Activated CD4-positive, alpha-beta T cell treated with anti-CD3 and anti-CD28 coated beads for 36 hours (primary cell): ENCODE results near the gene LMBR1. TPM values are rescaled to one million over a fixed set of nuclear protein-coding genes. Genes with fewer than 3 reads are reported as not detected.

Experiments used
- ATAC-seq: fragments of 200-7000 bp; cut with Tn5 transposase; one replicate; pipeline ENCODE4 v1.10.0; 2021; ENCODE audit warnings: mild to moderate bottlenecking, moderate library complexity
- CTCF ChIA-PET: fragments of 350-600 bp; sonication (Branson Sonifier 250); formaldehyde crosslinking; loops from one replicate; lab custom pipeline; 2021; ENCODE audit warnings: antibody characterized with exemption; lab: Charles Lee
- POLR2A ChIA-PET: fragments of 350-600 bp; sonication (Branson Sonifier 250); formaldehyde crosslinking; loops from one replicate; lab custom pipeline; 2021; ENCODE audit warnings: antibody characterized with exemption, inconsistent platforms; lab: Charles Lee
- DNase-seq: peaks from one replicate; pipeline ENCODE4 v3.0.0-alpha.2; 2020
- H3K27ac Mint-ChIP-seq: one replicate; pipeline ENCODE4 v1.8.0; 2021; ENCODE audit warnings: mixed read lengths
- H3K27me3 Mint-ChIP-seq: one replicate; pipeline ENCODE4 v1.8.0; 2021; ENCODE audit warnings: mixed read lengths
- H3K36me3 Mint-ChIP-seq: one replicate; pipeline ENCODE4 v1.8.0; 2021; ENCODE audit warnings: low read depth, mixed read lengths
- H3K4me1 Mint-ChIP-seq: one replicate; pipeline ENCODE4 v1.8.0; 2021; ENCODE audit warnings: mixed read lengths
- H3K4me3 Mint-ChIP-seq: one replicate; pipeline ENCODE4 v1.8.0; 2021; ENCODE audit warnings: mild to moderate bottlenecking, moderate library complexity, mixed read lengths
- H3K9me3 Mint-ChIP-seq: one replicate; pipeline ENCODE4 v1.8.0; 2021; ENCODE audit warnings: low read depth, mixed read lengths
- intact Hi-C, 2 experiments: fragments of 100-400 bp; cut with DNase I in 1 of 2; cut with micrococcal nuclease in 1 of 2; formaldehyde crosslinking; loops; one replicate each; pipeline versions ENCODE4 v1.14.2 to v1.15.1; 2022 to 2024; cut with DNase I, micrococcal nuclease
- total RNA-seq, 2 experiments: library from RNA; stranded (reverse); gene quantifications; one replicate each; pipeline ENCODE4 v1.2.3, GENCODE V29; 2021

The LMBR1 gene
- total RNA-seq, 2 experiments from 2014 or later: 31.0 to 39.0 TPM

- DNase-seq (no peak), ATAC-seq (no peak)
- ChIA-PET POLR2A (no interaction called here), CTCF (interaction anchor here (1.0 kb wide), 1 partner anchor 39 kb away, joined by 4 read pairs; no protein-coding TSS in a partner anchor)
- no peaks in the 10 kb centered on the region for H3K27me3 Mint-ChIP-seq
- H3K36me3 Mint-ChIP-seq: peaks cover 4% of the 10 kb centered on the region
- intact Hi-C loops: no loop called here
- H3K4me1 Mint-ChIP-seq: no peaks in the 10 kb centered on the region
- H3K27ac Mint-ChIP-seq: no peak overlapping the region
- no peak overlapping the region for H3K4me3 Mint-ChIP-seq
- H3K9me3 Mint-ChIP-seq: no peaks in the 10 kb centered on the region
Measured at GRCh38 chr7:156790264-156790663, 102.7 kb downstream of the LMBR1 start.

- ChIA-PET POLR2A (no interaction called here), CTCF (interaction anchor here (1.4 kb wide), 1 partner anchor 8 kb away, joined by 4 read pairs; no protein-coding TSS in a partner anchor)
- Mint-ChIP-seq H3K4me1 (peaks cover 7% of the 10 kb centered on the region), H3K4me3 (no peak overlapping the region), H3K36me3 (peaks cover 16% of the 10 kb centered on the region), H3K9me3 (no peaks in the 10 kb centered on the region), H3K27me3 (no peaks in the 10 kb centered on the region), H3K27ac (no peak overlapping the region)
- intact Hi-C loops: no loop called here
- ATAC-seq (no peak), DNase-seq (no peak)
Measured at GRCh38 chr7:156785998-156786543, 106.9 kb downstream of the LMBR1 start.

GRCh38 chr7:156783864-156784263 lies 109.1 kb downstream of the LMBR1 start:
- DNase-seq (no peak), ATAC-seq (no peak)
- Mint-ChIP-seq H3K36me3 (peaks cover 16% of the 10 kb centered on the region), H3K9me3 (no peaks in the 10 kb centered on the region), H3K27me3 (no peaks in the 10 kb centered on the region), H3K4me3 (no peak overlapping the region), H3K4me1 (peaks cover 19% of the 10 kb centered on the region), H3K27ac (no peak overlapping the region)
- POLR2A ChIA-PET: no interaction called here
- intact Hi-C loops: no loop called here
- CTCF ChIA-PET: no interaction called here

DNA sequence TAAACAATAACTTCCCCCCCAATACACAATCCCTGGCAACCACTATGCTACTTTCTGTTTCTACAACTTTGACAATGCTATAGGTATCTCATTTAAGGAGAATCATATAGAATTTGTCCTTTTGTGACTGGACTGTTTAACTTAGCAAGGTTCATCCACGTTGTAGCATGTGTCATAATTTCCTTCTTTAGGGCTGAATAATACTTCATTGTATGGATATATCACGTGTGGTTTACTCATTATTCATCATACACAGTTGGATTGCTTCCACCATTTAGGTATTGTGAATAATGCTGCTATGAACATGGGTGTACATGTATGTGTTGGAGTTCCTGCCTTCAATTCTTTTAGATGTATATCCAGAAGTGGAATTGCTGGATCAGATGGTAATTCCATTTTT lies 111.0 kb downstream of the LMBR1 start:
- ChIA-PET CTCF (interaction anchor here (1.6 kb wide), 1 partner anchor 31 kb away, joined by 5 read pairs; no protein-coding TSS in a partner anchor), POLR2A (interaction anchor here (0.6 kb wide), 1 partner anchor 31 kb away, joined by 3 read pairs; no protein-coding TSS in a partner anchor)
- intact Hi-C loops: no loop called here
- Mint-ChIP-seq H3K4me3 (no peak overlapping the region), H3K27ac (peak overlapping the region; percentile 16), H3K36me3 (peaks cover 20% of the 10 kb centered on the region), H3K9me3 (peaks cover 3% of the 10 kb centered on the region), H3K27me3 (no peaks in the 10 kb centered on the region), H3K4me1 (peaks cover 37% of the 10 kb centered on the region)
- no peak for ATAC-seq
- DNase-seq: no peak

- POLR2A ChIA-PET: no interaction called here
- ATAC-seq (peak; percentile 34), DNase-seq (peak; percentile 67)
- Mint-ChIP-seq H3K4me3 (no peak overlapping the region), H3K9me3 (peaks cover 3% of the 10 kb centered on the region), H3K36me3 (peaks cover 28% of the 10 kb centered on the region), H3K4me1 (peaks cover 47% of the 10 kb centered on the region), H3K27me3 (no peaks in the 10 kb centered on the region), H3K27ac (peak overlapping the region; percentile 63)
- intact Hi-C loops: no loop called here
- CTCF ChIA-PET: interaction anchor here (1.0 to 1.8 kb wide), 4 partner anchors 11 to 61 kb away, joined by 3 to 5 read pairs (median 4); no protein-coding TSS in a partner anchor
Measured at GRCh38 chr7:156780724-156781455, 112.1 kb downstream of the LMBR1 start.

DNA sequence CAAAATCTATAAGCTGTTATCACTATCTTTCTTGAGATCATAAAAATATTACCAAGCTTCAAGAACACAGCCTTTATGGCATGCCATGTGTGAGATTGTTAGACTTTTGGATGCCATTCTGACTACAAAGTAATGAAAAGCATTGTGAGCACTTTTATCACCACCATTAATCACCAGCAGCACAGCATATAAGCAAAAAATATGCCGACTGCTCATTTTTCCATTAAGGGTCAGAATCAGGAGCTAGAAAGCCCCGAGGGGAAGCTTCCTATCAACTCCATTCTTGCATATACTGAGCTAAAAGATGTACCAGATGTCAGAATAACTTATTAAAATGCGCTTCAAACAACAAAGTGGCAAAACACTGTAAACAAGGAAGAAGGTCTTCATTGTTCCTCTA lies 114.3 kb downstream of the LMBR1 start:
- intact Hi-C loops: loop anchor here in 1 of 2 experiments (10.0 kb wide), 1 partner anchor 1134 kb away; the partner anchor contains the start of gene RBM33
- Mint-ChIP-seq H3K27ac (peak overlapping the region; percentile 27), H3K9me3 (peaks cover 3% of the 10 kb centered on the region), H3K27me3 (no peaks in the 10 kb centered on the region), H3K4me3 (no peak overlapping the region), H3K36me3 (peaks cover 29% of the 10 kb centered on the region), H3K4me1 (peaks cover 53% of the 10 kb centered on the region)
- ChIA-PET POLR2A (interaction anchor here (0.5 kb wide), 1 partner anchor 304 kb away, joined by 8 read pairs; no protein-coding TSS in a partner anchor), CTCF (interaction anchor here (0.6 to 2.4 kb wide), 11 partner anchors 8 to 166 kb away, joined by 3 to 6 read pairs (median 3); no protein-coding TSS in a partner anchor)
- DNase-seq (no peak), ATAC-seq (no peak)

DNA sequence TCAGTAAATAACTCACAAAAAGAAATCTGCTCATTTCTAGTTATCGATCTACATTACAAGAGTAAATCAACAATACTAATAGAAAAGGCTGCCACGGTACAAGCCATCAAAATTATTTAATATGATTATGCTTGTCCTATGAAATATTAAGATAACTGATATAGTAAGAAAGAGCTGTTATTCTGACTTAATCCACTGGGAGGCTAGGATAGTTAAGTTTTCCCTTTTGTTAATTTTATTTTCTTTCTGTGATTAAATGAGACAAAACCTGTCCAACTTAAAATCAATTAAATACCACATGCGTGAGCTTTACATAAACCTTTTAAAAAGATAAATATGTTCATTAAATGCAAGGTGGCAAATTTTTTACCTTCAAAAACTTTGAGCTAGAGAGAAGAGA lies 114.8 kb downstream of the LMBR1 start:
- POLR2A ChIA-PET: interaction anchor here (0.5 to 1.1 kb wide), 2 partner anchors 9 to 304 kb away, joined by 4 to 8 read pairs; no protein-coding TSS in a partner anchor
- CTCF ChIA-PET: interaction anchor here (0.6 to 2.4 kb wide), 10 partner anchors 7 to 165 kb away, joined by 3 to 6 read pairs (median 4); no protein-coding TSS in a partner anchor
- Mint-ChIP-seq H3K4me3 (no peak overlapping the region), H3K27me3 (no peaks in the 10 kb centered on the region), H3K36me3 (peaks cover 31% of the 10 kb centered on the region), H3K9me3 (peaks cover 4% of the 10 kb centered on the region), H3K27ac (peak overlapping the region; percentile 100), H3K4me1 (peaks cover 58% of the 10 kb centered on the region)
- intact Hi-C loops: loop anchor here in 1 of 2 experiments (10.0 kb wide), 1 partner anchor 1133 kb away; the partner anchor contains the start of gene RBM33
- ATAC-seq (no peak), DNase-seq (no peak)

DNA sequence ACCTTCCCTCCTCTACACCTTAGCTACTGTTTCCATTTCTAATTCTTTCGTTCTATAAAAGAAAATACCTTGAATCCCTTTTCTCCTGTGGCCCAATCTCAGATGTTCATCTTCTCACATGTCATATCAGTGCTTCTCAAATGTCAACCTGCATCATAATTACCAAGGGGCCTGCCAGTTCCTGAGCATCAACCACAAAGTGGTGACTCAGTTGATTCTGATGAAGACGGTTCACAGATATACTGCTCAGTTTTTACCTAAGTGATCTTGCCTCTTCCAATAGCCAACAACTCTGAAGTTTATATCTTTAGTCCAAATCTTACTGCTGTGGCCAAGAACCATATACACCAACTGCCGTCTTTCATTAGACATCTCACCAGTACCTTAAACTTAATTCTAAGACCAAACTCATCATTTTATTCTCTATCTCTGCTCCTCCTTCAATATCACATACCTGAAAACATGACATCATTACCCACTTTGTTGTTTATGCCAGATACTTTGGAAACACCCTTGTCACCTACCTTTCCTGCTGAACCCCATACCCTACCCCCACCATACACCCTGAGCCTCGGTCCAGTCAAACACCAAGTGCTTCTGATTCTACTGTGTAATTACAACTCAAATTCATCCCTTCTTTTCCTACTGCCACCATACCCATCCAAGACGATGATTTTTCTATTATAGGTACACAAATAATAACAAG lies 115.5 kb downstream of the LMBR1 start:
- peak overlapping the region; percentile 35 for H3K4me3 Mint-ChIP-seq
- H3K27me3 Mint-ChIP-seq: no peaks in the 10 kb centered on the region
- peak overlapping the region; percentile 100 for H3K27ac Mint-ChIP-seq
- peak; percentile 70 for DNase-seq
- intact Hi-C loops: loop anchor here (1.0 to 10.0 kb wide), 4 partner anchors 26 to 1133 kb away; partner anchors contain the start of genes LMBR1 (in 1 of the 2), RBM33 (in 1 of the 2) and RNF32 (in 1 of the 2)
- CTCF ChIA-PET: interaction anchor here (0.7 to 1.1 kb wide), 2 partner anchors 9 kb away, joined by 4 read pairs; no protein-coding TSS in a partner anchor
- ATAC-seq: peak; percentile 94
- H3K36me3 Mint-ChIP-seq: peaks cover 29% of the 10 kb centered on the region
- peaks cover 5% of the 10 kb centered on the region for H3K9me3 Mint-ChIP-seq
- POLR2A ChIA-PET: interaction anchor here (1.1 kb wide), 1 partner anchor 9 kb away, joined by 4 read pairs; no protein-coding TSS in a partner anchor
- H3K4me1 Mint-ChIP-seq: peaks cover 60% of the 10 kb centered on the region

- Mint-ChIP-seq H3K4me1 (peaks cover 59% of the 10 kb centered on the region), H3K36me3 (peaks cover 23% of the 10 kb centered on the region), H3K27ac (peak overlapping the region; percentile 100), H3K27me3 (no peaks in the 10 kb centered on the region), H3K9me3 (peaks cover 5% of the 10 kb centered on the region), H3K4me3 (no peak overlapping the region)
- intact Hi-C loops: loop anchor here in 1 of 2 experiments (10.0 kb wide), 1 partner anchor 1132 kb away; the partner anchor contains the start of gene RBM33
- ChIA-PET CTCF (interaction anchor here (0.6 to 1.2 kb wide), 4 partner anchors 8 to 102 kb away, joined by 3 to 4 read pairs (median 3); no protein-coding TSS in a partner anchor), POLR2A (no interaction called here)
- ATAC-seq: no peak
- DNase-seq: no peak
Measured at GRCh38 chr7:156776527-156776926, 116.5 kb downstream of the LMBR1 start.

GRCh38 chr7:156773966-156774365 lies 119.0 kb downstream of the LMBR1 start:
- H3K9me3 Mint-ChIP-seq: peaks cover 5% of the 10 kb centered on the region
- H3K27ac Mint-ChIP-seq: no peak overlapping the region
- CTCF ChIA-PET: interaction anchor here (1.5 kb wide), 1 partner anchor 28 kb away, joined by 4 read pairs; no protein-coding TSS in a partner anchor
- H3K4me1 Mint-ChIP-seq: peaks cover 58% of the 10 kb centered on the region
- H3K36me3 Mint-ChIP-seq: peaks cover 24% of the 10 kb centered on the region
- intact Hi-C loops: loop anchor here in 1 of 2 experiments (10.0 kb wide), 1 partner anchor 1129 kb away; the partner anchor contains the start of gene RBM33
- DNase-seq (no peak), ATAC-seq (no peak)
- POLR2A ChIA-PET: no interaction called here
- H3K27me3 Mint-ChIP-seq: no peaks in the 10 kb centered on the region
- H3K4me3 Mint-ChIP-seq: no peak overlapping the region
